IPS-15b (cell line): ENCODE data around the gene RPL38.

ENCODE experiments used
- H3K27me3 ChIP-seq: one replicate; pipeline ENCODE4 v1.6.1; 2013; ENCODE audit warnings: low read length; ENCODE audit not compliant: control insufficient read depth, insufficient read depth
- H3K36me3 ChIP-seq: one replicate; pipeline ENCODE4 v1.6.1; 2013; ENCODE audit warnings: low read length; ENCODE audit not compliant: control insufficient read depth, insufficient read depth
- H3K4me1 ChIP-seq: one replicate; pipeline ENCODE4 v1.6.1; 2013; ENCODE audit warnings: mild to moderate bottlenecking, low read length; ENCODE audit not compliant: control insufficient read depth, insufficient read depth
- H3K4me3 ChIP-seq: one replicate; pipeline ENCODE4 v1.5.1; 2013; ENCODE audit warnings: low read depth, low read length
- H3K9ac ChIP-seq: one replicate; pipeline ENCODE4 v1.6.1; 2013; ENCODE audit warnings: low read depth, mild to moderate bottlenecking, low read length
- H3K9me3 ChIP-seq: one replicate; pipeline ENCODE4 v1.6.1; 2013; ENCODE audit warnings: mild to moderate bottlenecking, low read length; ENCODE audit not compliant: control insufficient read depth, insufficient read depth

The RPL38 gene

DNA sequence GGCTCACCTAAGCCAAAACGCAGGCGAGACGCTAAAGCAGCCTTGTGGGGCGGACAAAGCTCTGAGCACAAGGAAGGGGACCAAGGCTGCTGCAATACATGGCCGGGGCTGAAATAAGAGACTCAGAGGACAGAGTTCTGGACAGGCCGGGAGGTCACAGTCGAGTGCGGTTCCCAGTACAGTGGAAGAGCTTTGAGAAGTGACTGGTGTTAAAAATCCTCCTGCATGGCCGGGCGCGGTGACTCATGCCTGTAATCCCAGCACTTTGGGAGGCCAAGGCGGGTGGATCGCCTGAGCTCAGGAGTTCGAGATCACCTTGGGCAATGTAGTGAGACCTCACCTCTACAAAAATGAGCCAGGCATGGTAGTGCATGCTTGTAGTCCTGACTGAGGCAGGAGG is 20.4 kb downstream of the RPL38 start:
- no peak overlapping the region for H3K9ac ChIP-seq
- H3K9me3 ChIP-seq, result no peaks in the 10 kb centered on the region
- no peak overlapping the region for H3K4me3 ChIP-seq
- H3K4me1 ChIP-seq, result no peaks in the 10 kb centered on the region
- peaks cover 12% of the 10 kb centered on the region for H3K36me3 ChIP-seq
- no peaks in the 10 kb centered on the region for H3K27me3 ChIP-seq

DNA sequence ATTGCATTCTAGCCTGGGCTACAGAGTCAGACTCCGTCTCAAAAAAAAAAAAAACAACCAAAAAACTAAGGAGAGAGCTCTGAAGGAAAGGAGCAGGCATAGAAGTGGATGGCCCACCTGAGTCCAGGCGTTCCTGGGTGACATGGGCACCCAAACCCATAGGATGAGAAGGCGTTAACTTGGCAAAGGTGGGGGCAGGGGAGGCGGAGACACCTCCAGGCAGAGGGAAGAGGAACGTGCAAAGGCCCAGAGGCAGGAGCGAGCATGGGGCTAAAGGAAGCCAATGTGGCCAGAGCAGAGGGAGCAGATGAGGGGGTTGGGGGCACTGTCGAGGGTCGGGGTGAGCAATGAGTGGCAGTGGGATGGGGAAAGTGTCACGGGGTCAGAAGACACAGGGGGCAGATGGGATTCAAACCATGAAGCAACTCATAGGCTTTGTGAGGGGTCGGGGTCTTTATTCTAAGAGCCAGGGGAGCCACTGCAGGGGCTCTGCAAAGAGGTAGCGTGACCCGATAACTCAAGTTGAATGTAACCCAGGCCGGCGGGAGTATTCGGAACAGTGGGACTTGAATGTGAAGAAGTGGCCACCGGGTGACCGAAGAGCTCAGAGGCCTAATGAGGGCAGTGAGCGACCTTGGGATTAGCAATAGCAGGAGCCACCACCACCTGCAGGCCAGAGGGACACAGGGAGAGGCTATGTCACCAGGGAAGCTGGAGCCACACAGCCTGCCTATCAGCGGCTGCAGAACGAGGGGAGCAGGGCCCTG is 21.7 kb downstream of the RPL38 start:
- Histone ChIP-seq H3K9ac (no peak overlapping the region), H3K4me3 (no peak overlapping the region), H3K36me3 (peaks cover 12% of the 10 kb centered on the region), H3K9me3 (no peaks in the 10 kb centered on the region), H3K27me3 (no peaks in the 10 kb centered on the region), H3K4me1 (no peaks in the 10 kb centered on the region)

DNA sequence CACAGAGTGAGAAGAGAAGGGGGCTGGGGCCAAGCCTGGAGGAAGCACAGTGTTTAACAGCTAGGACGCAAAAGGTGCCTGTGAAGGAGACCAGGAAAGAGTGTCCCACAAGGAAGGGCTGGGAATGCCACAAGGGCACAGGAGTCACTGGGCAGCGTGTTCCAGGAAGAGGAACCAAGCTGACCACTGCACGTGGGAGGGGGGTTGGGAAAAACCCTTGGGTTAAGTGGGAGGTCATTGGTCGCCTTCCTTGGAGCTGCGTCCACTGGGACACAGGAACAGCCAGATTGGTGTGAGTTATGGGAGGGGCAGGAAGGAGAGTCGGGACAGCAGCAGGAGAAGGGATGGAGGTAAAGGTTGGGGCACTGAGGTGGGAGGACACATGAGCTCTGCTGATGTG is 22.8 kb downstream of the RPL38 start:
- Histone ChIP-seq H3K27me3 (no peaks in the 10 kb centered on the region), H3K36me3 (peaks cover 12% of the 10 kb centered on the region), H3K9me3 (no peaks in the 10 kb centered on the region), H3K4me1 (no peaks in the 10 kb centered on the region), H3K4me3 (no peak overlapping the region), H3K9ac (no peak overlapping the region)

DNA sequence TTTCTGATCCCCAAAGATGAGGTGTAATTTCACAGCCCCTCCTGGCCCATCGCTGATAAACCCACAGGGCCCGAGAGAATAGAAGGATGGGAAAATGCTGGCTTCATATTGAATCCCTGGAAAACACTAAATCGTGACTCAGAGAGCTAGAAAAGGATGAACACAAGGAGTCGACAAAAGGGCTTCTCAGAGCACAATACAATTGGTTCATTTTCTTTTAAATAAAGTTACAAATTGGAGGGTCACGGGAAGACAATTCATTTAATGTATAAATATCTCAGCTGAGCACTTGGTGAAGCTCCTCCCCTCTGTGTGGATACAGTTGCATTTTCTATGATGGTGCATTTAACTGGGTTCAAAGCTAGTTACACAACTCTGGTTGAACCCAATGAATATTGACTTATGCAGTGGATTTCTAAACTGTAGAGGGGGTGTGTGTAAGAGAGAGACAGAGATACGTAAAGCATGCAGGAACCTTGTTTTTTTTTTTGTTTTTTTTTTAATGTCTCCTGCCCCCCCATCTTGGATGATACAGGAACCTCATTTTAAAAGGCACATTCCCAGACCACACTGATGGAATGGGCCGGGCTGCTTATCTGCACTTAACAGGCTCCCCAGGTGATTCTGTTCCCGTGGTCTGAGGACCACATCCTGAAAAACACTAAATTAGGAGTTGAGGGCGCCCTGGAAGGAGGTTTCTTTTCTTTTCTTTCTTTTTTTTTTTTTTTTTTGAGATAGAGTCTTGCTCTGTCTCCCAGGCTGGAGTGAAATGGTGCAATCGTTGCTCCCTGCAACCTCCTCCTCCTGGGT is 24.0 kb downstream of the RPL38 start:
- peaks cover 14% of the 10 kb centered on the region for H3K36me3 ChIP-seq
- H3K9me3 ChIP-seq, result no peaks in the 10 kb centered on the region
- H3K4me3 ChIP-seq, result no peak overlapping the region
- no peak overlapping the region for H3K9ac ChIP-seq
- H3K4me1 ChIP-seq, result no peaks in the 10 kb centered on the region
- no peaks in the 10 kb centered on the region for H3K27me3 ChIP-seq

DNA sequence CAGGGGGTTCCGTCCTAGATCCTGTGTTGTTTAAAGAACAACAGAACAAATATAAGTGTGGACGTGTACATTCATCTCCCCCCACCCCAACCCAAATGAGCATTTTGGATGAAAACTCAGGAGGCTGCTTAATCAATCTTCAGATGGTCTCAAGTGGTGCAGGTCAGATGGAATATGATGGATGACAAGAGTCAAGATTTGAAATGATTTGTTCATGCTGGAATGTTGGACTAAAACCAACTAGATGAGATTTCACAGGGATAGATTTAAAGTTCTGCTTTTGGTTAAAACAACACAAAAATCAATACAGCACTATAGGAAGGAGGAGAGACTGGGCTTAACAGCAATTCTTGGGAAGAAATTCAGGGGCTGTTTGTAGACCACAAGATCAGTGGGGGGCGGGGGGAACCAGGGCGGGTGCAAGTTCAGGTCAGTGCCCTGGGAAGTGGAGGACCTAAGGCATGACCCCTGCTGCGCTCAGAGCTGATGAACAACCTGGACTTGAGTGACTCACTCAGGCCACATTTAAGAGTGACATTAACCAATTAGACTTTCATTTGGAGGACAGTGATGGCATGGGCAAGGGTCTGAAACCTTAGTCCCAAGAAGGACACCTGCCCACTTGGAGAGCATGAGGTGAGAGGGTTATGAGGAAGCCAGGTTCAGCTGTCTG is 25.0 kb downstream of the RPL38 start:
- peaks cover 15% of the 10 kb centered on the region for H3K36me3 ChIP-seq
- no peaks in the 10 kb centered on the region for H3K27me3 ChIP-seq
- no peaks in the 10 kb centered on the region for H3K9me3 ChIP-seq
- H3K9ac ChIP-seq, result no peak overlapping the region
- H3K4me1 ChIP-seq, result no peaks in the 10 kb centered on the region
- H3K4me3 ChIP-seq, result no peak overlapping the region

DNA sequence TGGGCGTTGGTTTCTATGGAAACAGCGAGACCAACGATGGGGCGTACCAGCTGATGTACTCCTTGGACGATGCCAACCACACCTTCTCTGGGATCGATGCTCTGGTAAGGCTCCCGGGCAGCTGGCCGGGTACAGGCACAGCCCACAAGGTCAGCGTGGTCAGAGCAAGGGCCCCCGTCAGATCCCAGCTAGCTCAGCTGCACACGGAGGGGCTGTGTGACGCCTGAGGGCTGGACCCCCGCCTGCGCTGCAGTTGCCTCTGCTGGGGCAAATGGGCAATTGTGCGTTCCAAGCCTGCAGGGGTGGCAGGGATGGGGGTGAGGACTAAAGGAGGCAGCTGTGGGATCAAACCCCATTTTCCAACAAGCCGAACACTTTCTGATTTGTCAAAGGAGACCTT is 27.4 kb downstream of the RPL38 start:
- Histone ChIP-seq H3K36me3 (peaks cover 6% of the 10 kb centered on the region), H3K9me3 (no peaks in the 10 kb centered on the region), H3K9ac (no peak overlapping the region), H3K27me3 (no peaks in the 10 kb centered on the region), H3K4me3 (no peak overlapping the region), H3K4me1 (no peaks in the 10 kb centered on the region)

DNA sequence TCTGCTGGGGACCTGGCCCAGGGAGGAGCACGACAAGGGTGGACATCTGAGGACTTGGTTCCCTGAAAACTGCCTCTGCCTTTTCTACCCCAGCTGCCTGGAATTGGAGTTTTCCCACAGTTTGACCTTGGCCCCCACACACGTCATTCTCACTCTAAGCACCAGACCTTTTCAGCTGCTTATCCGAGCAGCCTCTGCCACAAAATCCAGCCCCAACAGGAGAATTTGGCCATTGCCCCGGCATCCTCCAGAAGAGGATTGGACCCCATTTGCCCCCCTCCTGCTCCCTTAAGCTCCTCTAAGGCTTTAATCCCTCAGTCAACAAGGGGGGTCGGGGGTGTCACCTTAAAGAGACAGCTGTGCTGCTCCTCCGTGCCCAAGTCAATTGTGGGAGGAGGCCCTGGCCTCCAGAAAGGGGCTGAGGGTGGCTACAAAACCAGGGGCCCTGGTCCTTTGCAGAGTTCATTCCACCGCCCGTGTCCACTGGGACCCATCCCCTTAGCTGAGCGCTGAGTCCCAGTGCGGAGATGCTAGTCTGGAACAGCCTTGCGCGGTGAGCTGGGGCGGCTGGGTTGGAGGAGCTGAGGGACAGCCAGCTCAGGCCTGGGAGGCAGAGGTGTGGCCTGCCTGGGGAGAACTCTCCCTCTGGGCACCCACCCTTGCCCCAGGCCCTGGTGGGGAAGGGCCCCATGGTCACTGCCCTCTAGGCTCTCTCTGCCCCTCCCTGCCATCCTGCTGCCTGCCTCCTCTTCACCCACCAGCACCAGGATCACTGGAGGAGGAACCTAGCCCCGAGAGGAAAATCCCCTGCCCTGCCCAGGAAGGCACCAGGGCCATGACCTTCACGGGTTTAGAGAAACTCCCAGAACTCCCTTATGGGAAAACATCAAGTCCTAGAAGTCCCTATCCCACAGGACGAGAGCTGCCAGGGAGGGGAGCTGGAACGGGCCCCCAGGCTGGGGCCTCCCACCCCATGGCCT is 28.7 kb downstream of the RPL38 start:
- H3K27me3 ChIP-seq, result no peaks in the 10 kb centered on the region
- H3K9me3 ChIP-seq, result no peaks in the 10 kb centered on the region
- H3K9ac ChIP-seq, result no peak overlapping the region
- H3K4me1 ChIP-seq, result no peaks in the 10 kb centered on the region
- peaks cover 6% of the 10 kb centered on the region for H3K36me3 ChIP-seq
- no peak overlapping the region for H3K4me3 ChIP-seq

DNA sequence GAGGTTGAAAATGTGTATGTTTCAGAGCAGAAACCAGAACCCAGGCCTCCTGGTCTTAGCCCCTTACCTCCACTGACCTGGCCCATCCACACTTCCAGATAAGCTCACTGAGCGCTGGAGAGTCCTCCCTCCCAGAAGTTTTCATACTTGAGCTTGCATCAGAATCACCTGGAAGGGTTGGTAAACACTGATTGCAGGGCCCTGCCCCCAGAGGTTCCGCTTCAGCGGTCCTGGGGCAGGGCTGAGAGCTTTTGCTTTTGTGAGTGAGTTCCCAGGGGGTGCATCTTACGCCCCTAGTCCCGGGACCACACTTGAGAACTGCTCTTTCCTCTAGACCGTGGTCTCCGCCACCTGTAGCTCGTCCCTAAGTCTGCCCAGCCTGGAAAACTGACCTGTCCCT is 30.5 kb downstream of the RPL38 start:
- Histone ChIP-seq H3K4me3 (no peak overlapping the region), H3K9me3 (no peaks in the 10 kb centered on the region), H3K4me1 (no peaks in the 10 kb centered on the region), H3K27me3 (no peaks in the 10 kb centered on the region), H3K9ac (no peak overlapping the region), H3K36me3 (peaks cover 6% of the 10 kb centered on the region)

DNA sequence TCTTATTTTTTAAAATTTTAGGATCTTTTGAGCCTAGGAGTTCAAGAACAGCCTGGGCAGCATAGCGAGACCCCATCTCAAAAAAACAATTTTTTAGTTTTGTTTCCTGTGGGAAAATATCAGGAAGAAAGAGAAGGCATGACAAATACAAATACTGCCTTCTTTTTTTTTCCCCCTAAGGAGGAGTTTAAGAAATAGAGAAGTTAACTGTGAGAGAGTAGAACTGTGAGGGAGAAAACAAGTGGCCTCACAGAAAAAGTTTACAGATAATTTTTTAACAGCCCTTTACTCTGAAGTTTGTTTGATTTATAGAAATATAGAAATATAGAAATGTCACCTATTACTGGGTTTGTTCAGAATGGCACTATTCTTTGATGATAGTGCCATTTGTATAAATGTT is 31.0 kb downstream of the RPL38 start:
- Histone ChIP-seq H3K9ac (no peak overlapping the region), H3K36me3 (peaks cover 6% of the 10 kb centered on the region), H3K9me3 (no peaks in the 10 kb centered on the region), H3K4me3 (no peak overlapping the region), H3K27me3 (no peaks in the 10 kb centered on the region), H3K4me1 (no peaks in the 10 kb centered on the region)

DNA sequence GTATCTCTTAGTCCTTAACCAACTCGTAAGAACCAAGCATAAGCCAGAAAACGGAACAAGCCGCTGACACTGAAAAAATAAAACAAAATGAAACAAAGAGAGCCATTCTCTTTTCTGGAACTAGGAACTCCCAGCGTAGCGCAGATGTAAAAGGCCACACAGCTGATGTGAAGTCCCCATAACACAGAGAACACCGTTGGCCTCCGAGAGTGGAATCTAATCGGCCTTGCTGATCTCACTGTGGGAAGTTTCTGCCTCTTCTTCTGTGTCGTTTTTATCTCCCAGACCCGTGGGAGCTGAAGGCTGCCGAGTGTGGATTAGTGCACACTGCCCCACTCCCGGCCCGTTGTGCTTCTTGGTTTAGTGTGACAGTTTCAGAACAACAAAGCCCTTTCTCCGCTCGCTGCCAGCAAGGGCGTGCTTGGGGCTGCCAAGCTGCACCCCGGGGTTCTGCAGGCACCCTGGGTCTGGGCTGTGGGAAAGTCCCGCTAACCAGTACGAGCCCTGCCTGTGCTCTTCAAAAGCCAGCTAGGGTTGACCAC is 31.6 kb downstream of the RPL38 start:
- Histone ChIP-seq H3K4me1 (peaks cover 4% of the 10 kb centered on the region), H3K27me3 (no peaks in the 10 kb centered on the region), H3K36me3 (peaks cover 6% of the 10 kb centered on the region), H3K4me3 (no peak overlapping the region), H3K9ac (no peak overlapping the region), H3K9me3 (no peaks in the 10 kb centered on the region)

DNA sequence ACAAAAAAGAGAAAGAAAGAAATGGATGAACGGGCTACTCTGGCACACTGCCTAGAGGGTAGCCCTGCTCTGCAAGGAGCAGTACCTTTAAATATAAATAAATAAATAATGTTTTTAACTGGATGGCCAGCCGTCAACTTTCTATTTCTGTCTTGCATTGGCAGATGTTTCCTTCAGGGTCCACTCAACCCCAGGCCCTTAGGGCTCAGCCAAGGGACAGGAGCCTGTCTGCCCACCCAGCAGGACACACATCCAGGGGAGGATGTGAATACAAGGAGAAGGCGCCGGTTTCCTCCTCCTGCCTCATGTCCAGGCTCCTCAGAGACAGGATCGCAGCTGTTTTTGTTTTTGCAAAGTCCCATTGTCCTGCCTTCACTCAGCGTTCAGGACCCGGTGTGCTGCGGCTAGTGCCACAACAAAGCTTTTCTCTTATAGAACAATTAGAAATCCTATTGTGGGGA is 32.5 kb downstream of the RPL38 start:
- Histone ChIP-seq H3K9ac (no peak overlapping the region), H3K9me3 (no peaks in the 10 kb centered on the region), H3K4me1 (peaks cover 6% of the 10 kb centered on the region), H3K4me3 (no peak overlapping the region), H3K27me3 (no peaks in the 10 kb centered on the region), H3K36me3 (peaks cover 6% of the 10 kb centered on the region)
